HL-60 (cell line): ENCODE data around the gene PRPH.

ENCODE experiments used
- DNase-seq, 2 experiments: peaks; one replicate each; pipeline ENCODE4 v3.0.0-alpha.2; 2010 to 2020; ENCODE audit warnings: low read depth in 1 of 2, low spot score in 1 of 2
- H3K27ac ChIP-seq: fragments of 250-450 bp; sonication (Bioruptor Pico); replicated peaks from 2 replicates; pipeline ENCODE4 v1.5.1; 2020; ENCODE audit warnings: mild to moderate bottlenecking, moderate library complexity
- H3K27me3 ChIP-seq: fragments of 250-450 bp; sonication (Bioruptor Pico); 2 replicates; pipeline ENCODE4 v1.5.1; 2021; ENCODE audit warnings: mild to moderate bottlenecking, moderate library complexity; ENCODE audit not compliant: insufficient read depth, poor library complexity, severe bottlenecking
- H3K4me3 ChIP-seq: replicated peaks from 2 replicates; pipeline ENCODE4 v1.5.1; 2011; ENCODE audit warnings: mild to moderate bottlenecking, control low read depth, low read length; ENCODE audit not compliant: insufficient read depth
- CTCF ChIP-seq: IDR thresholded peaks from one replicate; pipeline ENCODE4 v1.5.1; 2011; ENCODE audit warnings: low read length, control low read depth, inconsistent platforms; ENCODE audit not compliant: insufficient read depth
- GABPA ChIP-seq: IDR thresholded peaks from 2 replicates; pipeline ENCODE4 v1.6.1; 2012; ENCODE audit warnings: low read depth
- POLR2AphosphoS5 ChIP-seq: IDR thresholded peaks from 2 replicates; pipeline ENCODE4 v1.6.1; 2012; ENCODE audit warnings: low read depth
- REST ChIP-seq: IDR thresholded peaks from 2 replicates; pipeline ENCODE4 v1.6.1; 2012; ENCODE audit warnings: low read depth; ENCODE audit not compliant: insufficient replicate concordance
- SPI1 ChIP-seq: IDR thresholded peaks from 2 replicates; pipeline ENCODE4 v1.6.1; 2012; ENCODE audit warnings: low read depth, mild to moderate bottlenecking, borderline replicate concordance

Gene PRPH

GRCh38 chr12:49334681-49335080 is 39.7 kb downstream of the PRPH start:
- Histone ChIP-seq H3K27me3 (peaks cover 34% of the 10 kb centered on the region), H3K27ac (no peak overlapping the region), H3K4me3 (no peak overlapping the region)
- DNase-seq: no peak
- no peak for TF ChIP-seq SPI1
- TF ChIP-seq GABPA: no peak

- no peak for TF ChIP-seq POLR2AphosphoS5
- no peak for TF ChIP-seq SPI1
- no peak for TF ChIP-seq REST
- TF ChIP-seq GABPA: no peak
- no peak for TF ChIP-seq CTCF
- Histone ChIP-seq H3K27ac (no peak overlapping the region), H3K27me3 (peaks cover 41% of the 10 kb centered on the region), H3K4me3 (no peak overlapping the region)
- no peak for DNase-seq
These were observed 40.4 kb downstream of the PRPH start for GRCh38 chr12:49335118-49335954.

GRCh38 chr12:49335955-49336644 is 41.2 kb downstream of the PRPH start:
- no peak for TF ChIP-seq SPI1
- TF ChIP-seq GABPA: no peak
- TF ChIP-seq REST: no peak
- TF ChIP-seq CTCF: no peak
- no peak for TF ChIP-seq POLR2AphosphoS5
- H3K27me3 ChIP-seq: peaks cover 48% of the 10 kb centered on the region
- no peak overlapping the region for H3K4me3 ChIP-seq
- no peak overlapping the region for H3K27ac ChIP-seq
- no peak for DNase-seq
